ENCODE measurements around the gene ZAR1L. TPM values are rescaled to one million over a fixed set of nuclear protein-coding genes. Genes with fewer than 3 reads are reported as not detected.

Gene ZAR1L
- total and polyA plus RNA-seq, 12 donors = not detected

DNA sequence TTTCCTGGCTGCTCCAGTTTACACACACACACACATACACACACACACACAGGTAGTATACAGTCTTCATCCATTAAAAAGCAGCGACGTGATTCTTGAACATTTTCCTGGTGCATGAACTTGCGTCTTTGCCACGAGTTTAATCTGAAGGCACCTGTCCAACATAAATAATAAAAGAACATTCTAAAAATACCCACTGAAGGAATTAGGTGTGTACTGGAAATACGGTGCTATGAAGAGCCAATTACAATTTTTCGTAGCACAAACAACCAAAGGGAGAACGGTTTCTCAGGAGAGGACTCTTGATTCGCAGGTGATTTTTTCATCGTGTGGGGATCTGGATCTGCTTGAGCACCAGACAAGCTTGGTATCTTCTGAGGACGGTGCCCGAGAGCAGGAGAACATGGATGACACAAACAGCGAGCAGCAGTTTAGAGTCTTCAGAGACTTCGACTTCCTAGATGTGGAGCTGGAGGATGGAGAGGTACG, 61.2 kb downstream of the ZAR1L start:
- H3K4me3 ChIP-seq = peak overlapping the region in 9 of 10 donors; percentile 37 to 54 (median 46)
- H3K36me3 ChIP-seq = peaks cover 0 to 74% (median 14%) of the 10 kb centered on the region in 9 donors
- no peaks in the 10 kb centered on the region for H3K9me3 ChIP-seq
- DNase-seq = peak in 1 of 2 donors; percentile 45
- peak overlapping the region; percentile 79 to 92 (median 86) for H3K27ac ChIP-seq
- no peaks in the 10 kb centered on the region for H3K27me3 ChIP-seq
- TF ChIP-seq CTCF (IDR thresholded peaks at IDR 0.05) = no peak
- peak; percentile 41 to 80 (median 70) for ATAC-seq
- intact Hi-C loops (cut with DNase I) = loop anchor here in 2 of 10 donors (5.0 kb wide), 1 partner anchor 33 kb away; no protein-coding TSS in a partner anchor
- 27 to 29% methylated on average over 14 of the region's 14 CpGs for WGBS, 2 donors
- H3K4me1 ChIP-seq = peaks cover 0 to 70% (median 35%) of the 10 kb centered on the region in 9 donors

Other genes with a start within 250 kb of the ZAR1L start
- gene BRCA2, start 145 bp upstream of the ZAR1L start, total RNA-seq = 1 to 10 TPM in 2 of 10 donors, under 1 TPM in 8; 0.12 to 2.3 (median 0.47) TPM
- under 1 TPM; 0.04 to 0.07 TPM for gene BRCA2, start 145 bp upstream of the ZAR1L start, polyA plus RNA-seq
- 10 to 100 TPM in 1 of 10 donors, 1 to 10 TPM in 9; 2.5 to 10.6 (median 4.0) TPM for gene N4BP2L1, start 112.8 kb upstream of the ZAR1L start, total RNA-seq
- gene N4BP2L1, start 112.8 kb upstream of the ZAR1L start, polyA plus RNA-seq = 10 to 100 TPM in 1 of 2 donors, 1 to 10 TPM in 1; 3.2 to 14.9 TPM
- 100 to 1,000 TPM; 113 to 162 (median 134) TPM for gene N4BP2L2, start 223.4 kb upstream of the ZAR1L start, total RNA-seq
- 100 to 1,000 TPM in 1 of 2 donors, 10 to 100 TPM in 1; 28.2 to 116 TPM for gene N4BP2L2, start 223.4 kb upstream of the ZAR1L start, polyA plus RNA-seq

All from heart right ventricle (tissue), 16 donors.